Mammary epithelial cell (primary cell): ENCODE data around the gene DR1.

Experiments
- EZH2 ChIP-seq: IDR thresholded peaks from 2 replicates; pipeline ENCODE4 v1.6.1; 2012; ENCODE audit warnings: low read length, inconsistent platforms, borderline replicate concordance
- TF ChIP-seq, protein P1 (sequence below), 2 donors: IDR thresholded peaks in 1 of 2; conservative IDR thresholded peaks in 1 of 2; 2 replicates each; pipeline ENCODE4 v1.5.1; 2011 to 2012; ENCODE audit warnings: inconsistent platforms in 2 of 2, low read length in 2 of 2, mild to moderate bottlenecking in 2 of 2, control low read depth in 1 of 2, low read depth in 1 of 2; ENCODE audit not compliant: insufficient read depth in 1 of 2; ENCODE audit errors: extremely low read depth in 1 of 2

DNA sequence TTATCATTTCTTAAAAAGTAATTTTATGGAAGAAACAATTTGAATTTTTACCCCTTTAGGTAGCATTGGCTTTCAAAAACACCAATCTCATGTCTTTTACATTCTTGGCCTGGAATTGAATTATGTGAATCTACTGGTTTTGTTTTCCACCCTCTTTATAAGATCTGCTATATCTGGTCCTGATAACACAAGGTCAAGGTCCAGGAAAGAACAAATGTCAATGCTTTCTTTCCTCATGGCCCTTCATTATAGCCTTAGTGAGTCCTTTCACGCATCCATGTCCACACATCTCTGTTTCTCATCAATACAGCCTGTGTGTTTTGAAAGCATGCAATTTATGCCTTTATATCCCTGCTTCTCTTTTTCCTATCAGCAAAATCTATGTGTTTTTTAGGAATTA lies 24.0 kb upstream of the DR1 start:
- TF ChIP-seq, protein P1, sequence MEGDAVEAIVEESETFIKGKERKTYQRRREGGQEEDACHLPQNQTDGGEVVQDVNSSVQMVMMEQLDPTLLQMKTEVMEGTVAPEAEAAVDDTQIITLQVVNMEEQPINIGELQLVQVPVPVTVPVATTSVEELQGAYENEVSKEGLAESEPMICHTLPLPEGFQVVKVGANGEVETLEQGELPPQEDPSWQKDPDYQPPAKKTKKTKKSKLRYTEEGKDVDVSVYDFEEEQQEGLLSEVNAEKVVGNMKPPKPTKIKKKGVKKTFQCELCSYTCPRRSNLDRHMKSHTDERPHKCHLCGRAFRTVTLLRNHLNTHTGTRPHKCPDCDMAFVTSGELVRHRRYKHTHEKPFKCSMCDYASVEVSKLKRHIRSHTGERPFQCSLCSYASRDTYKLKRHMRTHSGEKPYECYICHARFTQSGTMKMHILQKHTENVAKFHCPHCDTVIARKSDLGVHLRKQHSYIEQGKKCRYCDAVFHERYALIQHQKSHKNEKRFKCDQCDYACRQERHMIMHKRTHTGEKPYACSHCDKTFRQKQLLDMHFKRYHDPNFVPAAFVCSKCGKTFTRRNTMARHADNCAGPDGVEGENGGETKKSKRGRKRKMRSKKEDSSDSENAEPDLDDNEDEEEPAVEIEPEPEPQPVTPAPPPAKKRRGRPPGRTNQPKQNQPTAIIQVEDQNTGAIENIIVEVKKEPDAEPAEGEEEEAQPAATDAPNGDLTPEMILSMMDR (conservative IDR thresholded peaks at IDR 0.05 in 1 of 2, IDR thresholded peaks at IDR 0.05 in 1 of 2; ENCODE audit: extremely low read depth in 1 of 2, insufficient read depth in 1 of 2, low read depth in 1 of 2, low read length in 2 of 2): no peak
- TF ChIP-seq EZH2: no peak
